WI38 (cell line): ENCODE data around the gene ERFL.
"Not testable (repeated sequence)": the region's sequence is repeated elsewhere in the genome, so short reads cannot be mapped to it uniquely, and the experiment has no call there.

Source experiments
- H3K4me3 ChIP-seq: 2 replicates; pipeline ENCODE4 v1.5.1; 2011; ENCODE audit warnings: low read depth, mild to moderate bottlenecking, control low read depth, low read length
- CTCF ChIP-seq: IDR thresholded peaks from 2 replicates; pipeline ENCODE4 v1.5.1; 2012; ENCODE audit warnings: low read depth, mild to moderate bottlenecking, control low read depth, low read length

The ERFL gene

GRCh38 chr19:41919948-41920712, 8.1 kb downstream of the ERFL start:
- H3K4me3 ChIP-seq, result no peak overlapping the region
- TF ChIP-seq CTCF, result no peak

- H3K4me3 ChIP-seq, result no peak overlapping the region
- TF ChIP-seq CTCF, result no peak
These were observed 9.5 kb downstream of the ERFL start for GRCh38 chr19:41918653-41919244.

GRCh38 chr19:41918095-41918494, 10.2 kb downstream of the ERFL start:
- no peak overlapping the region for H3K4me3 ChIP-seq
- no peak for TF ChIP-seq CTCF

- TF ChIP-seq CTCF, result no peak
These were observed 10.6 kb downstream of the ERFL start for GRCh38 chr19:41917676-41918075.

GRCh38 chr19:41915776-41916414, 12.4 kb downstream of the ERFL start:
- H3K4me3 ChIP-seq, result no peak overlapping the region
- no peak for TF ChIP-seq CTCF

More at GRCh38 chr19:41917676-41918075, 10.6 kb downstream of the ERFL start:
- H3K4me3 ChIP-seq, result no peak overlapping the region

GRCh38 chr19:41915021-41915775, 13.1 kb downstream of the ERFL start:
- no peak for TF ChIP-seq CTCF
- no peak overlapping the region for H3K4me3 ChIP-seq

- H3K4me3 ChIP-seq, result not testable (repeated sequence)
These were observed 13.8 kb downstream of the ERFL start for GRCh38 chr19:41914424-41914834.
